DMS79 treated with DMSO at 0.1 percent for 48 hours (cell line): ENCODE data around the gene NBPF15.
"Not testable (repeated sequence)": the region's sequence is repeated elsewhere in the genome, so short reads cannot be mapped to it uniquely, and the experiment has no call there.

Experiments
- DNase-seq: peaks from one replicate; lab custom pipeline; 2025; lab: John Stamatoyannopoulos, UW

The NBPF15 gene

GRCh38 chr1:144461136-144461759, at the start of gene NBPF15:
NBPF15 (minus strand) TSS chr1:144461669; CDS start chr1:144440003, 21,666 bp downstream.
- DNase-seq, result peak; percentile 4

- DNase-seq, result not testable (repeated sequence)
Observed at GRCh38 chr1:144496429-144496828, 35.0 kb upstream of the NBPF15 start.

DNA sequence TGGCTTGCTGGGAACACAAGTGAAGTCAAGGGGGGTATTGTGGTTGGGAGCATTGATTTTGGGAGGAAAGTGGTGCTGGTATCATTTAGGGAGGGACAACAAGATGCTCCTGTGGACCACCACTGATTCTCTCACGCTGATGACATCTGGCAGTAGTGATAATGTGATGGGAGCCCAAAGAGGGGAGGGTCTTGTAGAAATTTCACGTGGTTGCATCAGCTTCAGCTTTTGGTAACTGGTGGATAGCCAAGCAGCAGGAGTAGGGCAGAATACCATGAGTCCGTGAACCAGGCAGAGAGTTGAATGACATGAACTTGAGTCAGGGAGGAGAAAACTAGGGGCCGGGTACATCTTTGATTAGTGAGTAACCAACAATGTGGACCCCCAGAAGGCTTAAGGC, 32.7 kb upstream of the NBPF15 start:
- DNase-seq, result not testable (repeated sequence)

DNA sequence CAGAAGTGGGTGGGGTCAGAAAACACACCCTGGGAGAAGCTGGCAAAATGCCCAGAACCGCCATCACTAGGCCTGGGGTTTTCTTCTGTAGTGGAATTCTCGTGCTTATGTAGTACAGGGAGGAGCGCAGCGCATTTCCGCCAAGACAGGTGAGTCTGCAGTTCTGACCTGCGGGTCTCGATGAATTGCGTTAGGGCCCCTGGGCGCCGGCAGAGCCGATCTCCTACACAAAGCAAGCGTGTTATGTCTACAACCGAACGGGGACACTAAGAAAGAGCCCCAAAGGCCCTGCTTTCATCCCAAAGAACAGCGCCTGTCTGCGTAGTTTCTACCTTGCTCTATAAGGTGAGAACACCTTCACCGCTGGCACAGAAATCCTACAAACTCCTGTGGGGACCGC, 28.9 kb upstream of the NBPF15 start:
- DNase-seq, result not testable (repeated sequence)

- DNase-seq, result not testable (repeated sequence)
Observed at GRCh38 chr1:144487002-144487401, 25.5 kb upstream of the NBPF15 start.

DNA sequence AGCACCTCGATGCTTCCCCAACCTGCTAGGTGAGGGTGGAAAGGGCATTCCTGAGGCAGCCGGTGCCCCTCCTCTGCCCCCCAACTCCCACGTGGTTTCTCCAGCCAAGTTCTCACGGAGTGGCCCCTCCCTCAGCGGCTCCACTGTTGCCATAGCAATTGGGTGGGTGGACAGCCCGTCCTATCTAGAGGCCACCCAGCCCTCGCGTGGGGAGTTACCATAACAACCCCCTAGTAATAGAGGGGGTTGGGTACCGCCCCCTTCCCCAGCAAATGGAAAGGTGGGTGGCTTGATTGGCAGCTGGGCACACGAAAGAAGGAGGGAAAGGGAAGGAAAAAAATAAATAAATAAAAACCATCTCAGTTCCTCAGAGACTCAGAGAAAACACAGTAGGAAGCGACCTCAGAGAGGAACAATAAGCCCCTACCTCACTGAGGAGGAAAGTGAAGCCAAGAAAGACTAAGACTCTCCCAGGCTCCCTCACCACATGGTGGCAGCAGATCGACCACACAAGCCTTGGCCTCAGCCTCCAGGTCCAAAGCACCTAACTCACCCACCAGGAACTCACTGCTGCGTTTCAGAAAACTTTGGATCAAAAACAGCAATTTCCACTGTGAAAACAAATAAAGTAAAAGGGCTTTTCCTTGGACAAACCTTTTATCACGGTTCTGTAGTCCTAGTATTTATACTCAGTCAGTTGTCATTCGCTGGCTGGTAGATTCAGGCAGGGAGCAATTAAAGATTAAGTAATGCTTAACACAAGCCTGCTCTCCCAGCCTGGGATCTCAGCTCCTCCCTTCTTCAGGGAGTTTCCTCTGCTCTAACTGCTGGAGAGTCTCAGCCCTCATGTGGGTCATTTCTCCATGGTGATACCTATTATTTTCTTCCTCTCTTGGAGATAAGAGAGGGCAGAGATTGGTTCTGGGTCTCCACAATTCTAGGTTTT, 23.9 kb upstream of the NBPF15 start:
- not testable (repeated sequence) for DNase-seq

DNA sequence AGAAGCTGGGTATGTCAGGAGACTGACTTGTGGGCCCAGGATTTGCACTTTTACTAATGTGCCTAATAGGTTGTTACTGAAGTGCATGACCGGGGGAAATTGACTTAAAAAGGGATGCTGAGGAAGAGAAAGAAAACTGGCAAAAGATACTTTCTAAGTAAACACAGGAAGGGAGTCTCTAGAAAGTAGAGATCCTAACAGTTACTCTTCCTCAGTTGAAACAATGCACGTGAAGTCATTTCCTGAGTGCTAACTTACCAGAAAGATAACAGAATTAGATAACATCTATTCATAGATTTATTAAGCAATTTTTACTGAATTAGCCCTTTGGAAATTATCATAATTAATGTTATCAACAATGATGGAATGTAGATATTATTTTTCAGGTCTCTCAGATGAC, 12.4 kb upstream of the NBPF15 start:
- not testable (repeated sequence) for DNase-seq

DNA sequence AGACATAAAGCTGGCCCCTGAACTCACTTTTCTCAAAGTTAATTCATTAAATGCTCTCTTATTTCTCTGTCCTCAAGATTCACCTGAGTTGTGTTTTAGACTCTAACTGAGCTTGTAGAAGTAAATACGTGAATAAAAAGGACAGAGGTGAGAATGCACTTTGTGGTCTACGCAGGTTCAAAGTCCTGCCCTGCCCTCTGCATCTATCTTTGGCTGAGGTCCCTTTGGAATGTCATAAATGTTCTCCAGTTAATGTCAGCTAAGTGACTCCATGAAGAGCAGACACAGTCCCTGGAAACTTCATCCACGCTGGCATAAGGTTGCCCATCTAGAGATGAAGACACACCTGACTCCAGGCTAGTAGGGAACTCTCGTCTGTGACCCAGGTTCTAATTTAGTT, 10.0 kb upstream of the NBPF15 start:
- DNase-seq, result not testable (repeated sequence)

- not testable (repeated sequence) for DNase-seq
Observed at GRCh38 chr1:144461778-144462177, 309 bp upstream of the NBPF15 start.

GRCh38 chr1:144460686-144461085, 783 bp downstream of the NBPF15 start:
- DNase-seq, result not testable (repeated sequence)

GRCh38 chr1:144442402-144442801, 19.1 kb downstream of the NBPF15 start:
- DNase-seq, result not testable (repeated sequence)

DNA sequence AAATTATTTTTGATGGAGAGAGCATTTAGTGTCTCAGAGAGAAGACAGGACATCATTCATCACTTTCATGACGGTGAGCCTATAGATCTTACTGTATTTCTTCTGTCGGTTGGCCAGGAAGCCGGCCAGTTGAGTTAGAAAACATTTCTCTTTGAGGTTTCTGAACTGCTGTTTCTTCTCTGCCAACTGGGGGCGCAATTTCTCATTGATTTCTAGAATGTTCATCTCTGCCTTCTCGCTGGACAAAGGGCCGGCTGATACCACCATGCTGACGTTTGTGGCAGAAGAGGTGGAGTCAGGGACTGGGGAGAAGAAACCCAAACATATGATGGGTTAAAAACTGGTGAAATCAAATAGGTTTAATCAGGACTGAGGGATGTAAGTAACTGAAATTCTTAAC, 21.7 kb downstream of the NBPF15 start:
- not testable (repeated sequence) for DNase-seq

GRCh38 chr1:144418891-144419694, 42.4 kb downstream of the NBPF15 start:
- peak; percentile 26 for DNase-seq

GRCh38 chr1:144413404-144414118, 47.9 kb downstream of the NBPF15 start:
- not testable (repeated sequence) for DNase-seq

- peak; percentile 94 for DNase-seq
Observed at GRCh38 chr1:144412491-144413403, 48.7 kb downstream of the NBPF15 start.

- DNase-seq, result peak; percentile 66
Observed at GRCh38 chr1:144412068-144412471, 49.4 kb downstream of the NBPF15 start.

DNA sequence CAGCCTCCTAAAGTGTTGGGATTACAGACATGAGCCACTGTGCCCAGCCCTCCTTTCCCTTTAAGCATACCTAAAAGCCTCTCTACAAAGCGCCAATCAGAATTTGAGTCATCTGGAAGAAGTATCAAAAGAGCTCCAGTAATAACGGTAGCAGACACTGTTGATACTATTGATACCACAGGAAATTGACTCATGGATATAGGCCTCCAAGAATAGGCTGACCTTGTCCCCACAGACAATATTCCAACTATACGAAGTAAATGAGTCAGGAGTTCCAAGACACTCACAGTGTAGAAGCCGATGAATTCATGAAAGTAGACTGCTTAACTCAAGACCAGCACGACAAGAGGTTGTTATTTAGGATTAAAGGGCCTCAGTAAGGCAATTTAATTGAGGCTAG, 58.7 kb downstream of the NBPF15 start:
- not testable (repeated sequence) for DNase-seq

DNA sequence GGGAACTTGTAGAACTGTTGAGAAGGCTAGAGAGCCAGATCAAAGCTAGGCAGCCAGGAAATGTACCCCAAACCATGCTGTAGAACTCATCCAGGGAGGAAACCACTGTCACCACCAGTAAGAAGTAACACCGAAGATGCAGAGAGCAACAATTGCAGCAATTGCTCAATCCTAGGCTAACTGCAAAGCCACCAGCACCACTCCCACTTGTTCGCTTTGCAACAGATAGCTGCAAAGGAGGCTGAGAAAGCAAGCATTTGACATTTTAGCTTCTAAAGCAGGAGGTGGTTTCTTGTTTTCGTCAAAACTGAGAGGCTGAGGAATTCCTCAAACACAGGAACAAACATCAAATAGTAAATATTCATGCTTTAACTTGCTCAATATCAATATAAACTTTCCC, 89.8 kb downstream of the NBPF15 start:
- DNase-seq, result not testable (repeated sequence)
